H1 (cell line): ENCODE measurements around the gene DOK3. TPM values are rescaled to one million over a fixed set of nuclear protein-coding genes. Genes with fewer than 3 reads are reported as not detected.

Experiments used
- CTCF ChIA-PET: fragments of 300-600 bp; sonication (Branson Sonifier 250); formaldehyde crosslinking; loops from one replicate; lab custom pipeline; 2021; ENCODE audit not compliant: partially characterized antibody; lab: Charles Lee
- POLR2A ChIA-PET: fragments of 300-600 bp; sonication (Branson Sonifier 250); formaldehyde crosslinking; loops from one replicate; lab custom pipeline; 2021; ENCODE audit warnings: inconsistent platforms; ENCODE audit not compliant: partially characterized antibody; lab: Charles Lee
- DNase-seq, 2 experiments: peaks; one replicate each; pipeline versions ENCODE4 v3.0.0 to v3.0.0-alpha.2; 2010 to 2022; ENCODE audit warnings: low spot score in 2 of 2, low read depth in 1 of 2, mixed read lengths in 1 of 2
- FAIRE-seq: peaks from 2 replicates; lab custom pipeline; 2011; peaks lifted over from hg19 to GRCh38; lab: Jason Lieb, UNC
- H2AFZ ChIP-seq: 2 replicates; pipeline ENCODE4 v1.8.1; 2012; ENCODE audit warnings: low read length, inconsistent platforms
- H2AK5ac ChIP-seq: 2 replicates; pipeline ENCODE4 v1.6.1; 2013; ENCODE audit warnings: low read depth, low read length
- H2BK120ac ChIP-seq: replicated peaks from 2 replicates; pipeline ENCODE3; 2013; ENCODE audit warnings: low read depth, low read length, inconsistent platforms
- H2BK12ac ChIP-seq: 2 replicates; pipeline ENCODE4 v1.6.1; 2013; ENCODE audit warnings: low read depth, low read length
- H2BK15ac ChIP-seq: 2 replicates; pipeline ENCODE4 v1.6.1; 2013; ENCODE audit warnings: low read length
- H2BK20ac ChIP-seq: 2 replicates; pipeline ENCODE4 v1.6.1; 2013; ENCODE audit warnings: low read length
- H2BK5ac ChIP-seq: 2 replicates; pipeline ENCODE4 v1.6.1; 2013; ENCODE audit warnings: low read depth, low read length
- H3K14ac ChIP-seq: 2 replicates; pipeline ENCODE4 v1.6.1; 2013; ENCODE audit warnings: inconsistent platforms; ENCODE audit not compliant: insufficient read length
- H3K18ac ChIP-seq: 2 replicates; pipeline ENCODE4 v1.6.1; 2013; ENCODE audit warnings: low read length; ENCODE audit errors: extremely low read depth
- H3K23ac ChIP-seq: 2 replicates; pipeline ENCODE4 v1.6.1; 2013; ENCODE audit warnings: inconsistent platforms; ENCODE audit not compliant: insufficient read length
- H3K23me2 ChIP-seq: 2 replicates; pipeline ENCODE4 v1.6.1; 2013; ENCODE audit warnings: low read depth, low read length
- H3K27ac ChIP-seq: 2 replicates; pipeline ENCODE4 v1.6.1; 2011; ENCODE audit warnings: low read depth, low read length, inconsistent platforms
- H3K27me3 ChIP-seq, 4 experiments: replicated peaks in 1 of 4; 1 replicate in 1 of 4; 2 replicates in 3 of 4; pipeline versions ENCODE4 v1.6.1 to v1.8.1; 2011 to 2013; ENCODE audit warnings: low read length in 3 of 4, mild to moderate bottlenecking in 3 of 4, inconsistent platforms in 2 of 4, mixed read lengths in 2 of 4, moderate library complexity in 1 of 4; ENCODE audit not compliant: control insufficient read depth in 3 of 4, insufficient read depth in 3 of 4; ENCODE audit errors: extremely low read depth in 1 of 4
- H3K36me3 ChIP-seq, 4 experiments: 2 replicates each; pipeline versions ENCODE4 v1.6.1 to v1.8.1; 2011 to 2013; ENCODE audit warnings: mild to moderate bottlenecking in 4 of 4, low read length in 3 of 4, moderate library complexity in 2 of 4, control low read depth in 1 of 4, inconsistent platforms in 1 of 4; ENCODE audit not compliant: insufficient read depth in 4 of 4, control insufficient read depth in 2 of 4
- H3K4ac ChIP-seq: replicated peaks from 2 replicates; pipeline ENCODE3; 2013; ENCODE audit warnings: low read length, low read depth, mixed read lengths, inconsistent platforms; ENCODE audit not compliant: insufficient read length
- H3K4me1 ChIP-seq, 4 experiments: replicated peaks in 1 of 4; 1 replicate in 1 of 4; 2 replicates in 3 of 4; pipeline versions ENCODE4 v1.6.1 to v1.8.1; 2011 to 2013; ENCODE audit warnings: low read length in 3 of 4, inconsistent platforms in 2 of 4, mixed read lengths in 1 of 4; ENCODE audit not compliant: insufficient read depth in 4 of 4, control insufficient read depth in 3 of 4
- H3K4me2 ChIP-seq, 2 experiments: 2 replicates each; pipeline versions ENCODE4 v1.6.1 to v1.8.1; 2011 to 2013; ENCODE audit warnings: low read depth in 2 of 2, low read length in 2 of 2, control low read depth in 1 of 2, inconsistent platforms in 1 of 2, mild to moderate bottlenecking in 1 of 2; ENCODE audit not compliant: insufficient read depth in 1 of 2
- H3K4me3 ChIP-seq, 4 experiments: fragments of 200-600, 300-600 bp in 1 of 4; sonication (generic), shearing (Covaris generic), sonication (Bioruptor Twin) in 1 of 4; 2 replicates each; pipeline versions ENCODE4 v1.5.1 to v1.8.1; 2011 to 2016; ENCODE audit warnings: low read length in 4 of 4, low read depth in 3 of 4, control low read depth in 2 of 4, inconsistent platforms in 2 of 4, mild to moderate bottlenecking in 2 of 4, mixed read lengths in 1 of 4, moderate library complexity in 1 of 4; ENCODE audit not compliant: insufficient read depth in 2 of 4; ENCODE audit errors: extremely low read depth in 1 of 4
- H3K56ac ChIP-seq: replicated peaks from 2 replicates; pipeline ENCODE3; 2013; ENCODE audit warnings: low read depth, mild to moderate bottlenecking, mixed read lengths, low read length, inconsistent platforms; ENCODE audit not compliant: insufficient read length
- H3K79me1 ChIP-seq: 2 replicates; pipeline ENCODE4 v1.6.1; 2013; ENCODE audit warnings: low read depth, low read length, control low read depth
- H3K79me2 ChIP-seq, 2 experiments: 2 replicates each; pipeline versions ENCODE4 v1.6.1 to v1.8.1; 2012 to 2013; ENCODE audit warnings: low read length in 2 of 2, mild to moderate bottlenecking in 2 of 2, inconsistent platforms in 1 of 2; ENCODE audit not compliant: insufficient read depth in 2 of 2, control insufficient read depth in 1 of 2
- H3K9ac ChIP-seq, 4 experiments: replicated peaks in 1 of 4; 1 replicate in 1 of 4; 2 replicates in 3 of 4; pipeline versions ENCODE4 v1.6.1 to v1.8.1; 2011 to 2013; ENCODE audit warnings: low read depth in 3 of 4, low read length in 3 of 4, control low read depth in 2 of 4, mild to moderate bottlenecking in 2 of 4, moderate library complexity in 2 of 4, inconsistent platforms in 1 of 4; ENCODE audit errors: extremely low read depth in 1 of 4
- H3K9me3 ChIP-seq, 2 experiments: 2 replicates each; pipeline versions ENCODE4 v1.6.1 to v1.8.1; 2012 to 2013; ENCODE audit warnings: mild to moderate bottlenecking in 2 of 2, moderate library complexity in 2 of 2, control low read depth in 1 of 2, inconsistent platforms in 1 of 2, low read depth in 1 of 2, low read length in 1 of 2, mixed read lengths in 1 of 2; ENCODE audit not compliant: insufficient read depth in 2 of 2
- H4K20me1 ChIP-seq, 2 experiments: replicated peaks in 1 of 2; 2 replicates each; pipeline versions ENCODE3 to v1.8.1; 2011 to 2013; ENCODE audit warnings: inconsistent platforms in 2 of 2, low read length in 2 of 2, mild to moderate bottlenecking in 1 of 2; ENCODE audit not compliant: insufficient read depth in 2 of 2, control insufficient read depth in 1 of 2
- H4K5ac ChIP-seq: 2 replicates; pipeline ENCODE4 v1.6.1; 2013; ENCODE audit warnings: low read length, low read depth, mixed read lengths, inconsistent platforms; ENCODE audit not compliant: insufficient read length
- H4K8ac ChIP-seq: 2 replicates; pipeline ENCODE4 v1.8.0; 2013; ENCODE audit warnings: mild to moderate bottlenecking, moderate library complexity, low read length, inconsistent platforms; ENCODE audit not compliant: insufficient read depth; ENCODE audit errors: extremely low read depth
- H4K91ac ChIP-seq: replicated peaks from 2 replicates; pipeline ENCODE3; 2013; ENCODE audit warnings: low read length, mixed read lengths, inconsistent platforms; ENCODE audit not compliant: insufficient read length
- CHD2 ChIP-seq: IDR thresholded peaks from 2 replicates; pipeline ENCODE4 v1.6.1; 2012; ENCODE audit warnings: low read length, improper control_type of control experiment
- CREB1 ChIP-seq: IDR thresholded peaks from 2 replicates; pipeline ENCODE4 v1.6.1; 2012; ENCODE audit warnings: inconsistent platforms
- CTCF ChIP-seq, 3 experiments: IDR thresholded peaks; 1 replicate in 2 of 3; 2 replicates in 1 of 3; pipeline versions ENCODE4 v1.5.1 to v1.6.1; 2011; ENCODE audit warnings: low read length in 3 of 3, mild to moderate bottlenecking in 3 of 3, inconsistent platforms in 2 of 3, low read depth in 1 of 3, moderate library complexity in 1 of 3; ENCODE audit not compliant: insufficient read depth in 1 of 3; ENCODE audit errors: control extremely low read depth in 1 of 3
- GABPA ChIP-seq: IDR thresholded peaks from 2 replicates; pipeline ENCODE4 v1.6.1; 2011; ENCODE audit warnings: mild to moderate bottlenecking, low read length, moderate library complexity, borderline replicate concordance; ENCODE audit not compliant: insufficient read depth
- RAD21 ChIP-seq, 2 experiments: IDR thresholded peaks in 1 of 2; conservative IDR thresholded peaks in 1 of 2; 2 replicates each; pipeline ENCODE4 v1.6.1; 2011; ENCODE audit warnings: low read depth in 2 of 2, low read length in 2 of 2, improper control_type of control experiment in 1 of 2, inconsistent platforms in 1 of 2, mild to moderate bottlenecking in 1 of 2, moderate library complexity in 1 of 2
- SIN3A ChIP-seq, 2 experiments: IDR thresholded peaks in 1 of 2; conservative IDR thresholded peaks in 1 of 2; 2 replicates each; pipeline ENCODE4 v1.6.1; 2011 to 2012; ENCODE audit warnings: low read length in 2 of 2, improper control_type of control experiment in 1 of 2, low read depth in 1 of 2, mild to moderate bottlenecking in 1 of 2
- YY1 ChIP-seq: IDR thresholded peaks from 2 replicates; pipeline ENCODE4 v1.6.1; 2011; ENCODE audit warnings: low read depth, mild to moderate bottlenecking, low read length
- WGBS, 2 experiments: shearing (Covaris generic) in 1 of 2; methylation state at CpG; one replicate each; pipeline versions ENCODE4 v1.1.6 to v1.1.7; 2013 to 2015; ENCODE audit warnings: low lambda C conversion rate in 2 of 2, mixed read lengths in 2 of 2, inconsistent platforms in 1 of 2, low coverage in 1 of 2, missing lambda C conversion rate in 1 of 2; ENCODE audit not compliant: insufficient replicate concordance in 2 of 2, insufficient coverage in 1 of 2, insufficient read length in 1 of 2; ENCODE audit errors: extremely low coverage in 1 of 2, missing lambda C conversion rate in 1 of 2; 5-methylcytosine and 5-hydroxymethylcytosine counted together
- polyA plus RNA-seq, 7 experiments: library from polyadenylated mRNA; depleted of rRNA in 3 of 7; stranded (reverse) in 5 of 7; unstranded in 2 of 7; fragments of >200 nt in 5 of 7; fragments of 200-250 nt in 2 of 7; gene quantifications; 1 replicate in 5 of 7; 2 replicates in 1 of 7; 4 replicates in 1 of 7; pipeline versions ENCODE4 v1.2.1 to v1.2.3, GENCODE V29; 2011 to 2013; ENCODE audit warnings: missing spikeins in 2 of 7, mixed read lengths in 2 of 7
- total RNA-seq: library from RNA; stranded (reverse); fragmentation: NEBNext Ultra II Directional; extraction: Animal tissue kit (Norgen Biotek cat#: 25700); gene quantifications from 2 replicates; pipeline ENCODE4 v1.2.1, GENCODE V29; 2021

Gene DOK3
- total and polyA plus RNA-seq, 2 of the 8 experiments (the other 6 are each of a cell fraction or from before 2014, with no cell fraction given), result 4.2 to 6.4 TPM

- H3K27me3 ChIP-seq, result peaks cover 2 to 12% (median 11%) of the 10 kb centered on the region in 4 experiments; a peak in 6 of 7 replicates
- H3K23me2 ChIP-seq, result peaks cover 10% of the 10 kb centered on the region
- H2BK120ac ChIP-seq, result no peak overlapping the region
- H3K79me1 ChIP-seq, result no peaks in the 10 kb centered on the region
- 0 out of 4 replicates have a peak overlapping the region, but pooled peaks of 1 of the 2 experiments have one; percentile 5 for H3K4me2 ChIP-seq
- no peak overlapping the region for H2BK12ac ChIP-seq
- FAIRE-seq (peak; percentile 50), DNase-seq (peak in 1 of 2 experiments; percentile 99)
- peak overlapping the region; percentile 3; the same call in 1 of the 2 replicates for H3K18ac ChIP-seq
- H2BK5ac ChIP-seq, result no peak overlapping the region
- H3K4me3 ChIP-seq, result no peak overlapping the region
- ChIA-PET CTCF (interaction anchor here (0.7 to 20.8 kb wide), 37 partner anchors 9 to 843 kb away, joined by 3 to 306 read pairs (median 5); partner anchors contain the start of genes DBN1, DDX41, DOK3 and PFN3), POLR2A (interaction anchor here (0.9 to 67.5 kb wide), 6 partner anchors 15 to 192 kb away, joined by 3 to 3349 read pairs (median 6); partner anchors contain the start of genes DBN1, DDX41, DOK3 and PDLIM7)
- peaks cover 0 to 16% (median 13%) of the 10 kb centered on the region in 4 experiments; a peak in 6 of 7 replicates for H3K4me1 ChIP-seq
- H3K9ac ChIP-seq, result no peak overlapping the region; a peak in 1 of 7 replicates
- H3K9me3 ChIP-seq, result no peaks in the 10 kb centered on the region
- no peak overlapping the region for H3K14ac ChIP-seq
- 0 out of 4 replicates have a peak, but pooled peaks cover 0 to 4% of the 10 kb centered on the region in 2 experiments for H3K79me2 ChIP-seq
- H3K36me3 ChIP-seq, result peaks cover 0 to 8% (median 1%) of the 10 kb centered on the region in 4 experiments; a peak in 2 of 8 replicates
- H3K27ac ChIP-seq, result no peak overlapping the region
- no peaks in the 10 kb centered on the region for H4K20me1 ChIP-seq
- H3K4ac ChIP-seq, result no peak overlapping the region
- no peak overlapping the region for H3K23ac ChIP-seq
- H4K8ac ChIP-seq, result no peak overlapping the region
- H2BK20ac ChIP-seq, result no peak overlapping the region; the same call in 1 of the 2 replicates
- WGBS, 2 experiments, result 30% methylated on average over 10 of the region's 10 CpGs; no CpG with 5 or more reads in 1 of the 2 experiments
- H4K5ac ChIP-seq, result peak overlapping the region; percentile 9
- H3K56ac ChIP-seq, result no peak overlapping the region
- no peak overlapping the region for H4K91ac ChIP-seq
- H2AK5ac ChIP-seq, result no peak overlapping the region
- H2AFZ ChIP-seq, result peak overlapping the region; percentile 75
- no peak overlapping the region; the same call in 1 of the 2 replicates for H2BK15ac ChIP-seq
- TF ChIP-seq GABPA (peak; percentile 71; the same call in 1 of the 2 replicates), RAD21 (IDR thresholded peaks at IDR 0.05 in 1 of 2, conservative IDR thresholded peaks at IDR 0.05 in 1 of 2; ENCODE audit: low read depth in 2 of 2, low read length in 2 of 2) (peak; percentile 83 to 90), SIN3A (conservative IDR thresholded peaks at IDR 0.05 in 1 of 2, IDR thresholded peaks at IDR 0.05 in 1 of 2; ENCODE audit: low read depth in 1 of 2, low read length in 2 of 2) (peak in 1 of 2 experiments; percentile 75; a peak in 2 of 4 replicates), CHD2 (0 out of 2 replicates have a peak, but pooled peaks have one; percentile 29), CREB1 (peak; percentile 61), YY1 (no peak), CTCF (IDR thresholded peaks at IDR 0.05; ENCODE audit: control extremely low read depth in 1 of 3, insufficient read depth in 1 of 3, low read depth in 1 of 3, low read length in 3 of 3) (peak in 2 of 3 experiments; percentile 96 to 97; a peak in 3 of 4 replicates)
Observed at GRCh38 chr5:177500685-177501522, 8.7 kb downstream of the DOK3 start.
